HepG2 (cell line): ENCODE data around the gene MBD4. TPM values are rescaled to one million over a fixed set of nuclear protein-coding genes. Genes with fewer than 3 reads are reported as not detected.

Source experiments
- DNMT1 ChIP-seq: sonication (generic); formaldehyde crosslinking; IDR thresholded peaks from 2 replicates; pipeline ENCODE4 v1.5.1; 2020; ENCODE audit warnings: mild to moderate bottlenecking, missing genetic modification reagents
- GMEB1 ChIP-seq: sonication (generic); formaldehyde crosslinking; IDR thresholded peaks from 2 replicates; pipeline ENCODE4 v1.5.1; 2020; ENCODE audit warnings: missing genetic modification reagents, mild to moderate bottlenecking, borderline replicate concordance
- KAT8 ChIP-seq: IDR thresholded peaks from 2 replicates; pipeline ENCODE4 v1.6.1; 2016; ENCODE audit warnings: missing genetic modification reagents, missing compliant biosample characterization
- KMT2A ChIP-seq: sonication (generic); formaldehyde crosslinking; IDR thresholded peaks from 2 replicates; pipeline ENCODE4 v1.4.0; 2020; ENCODE audit warnings: missing genetic modification reagents
- NFE2L1 ChIP-seq: sonication (generic); formaldehyde crosslinking; IDR thresholded peaks from 2 replicates; pipeline ENCODE4 v1.4.0; 2020; ENCODE audit warnings: missing genetic modification reagents, mild to moderate bottlenecking, borderline replicate concordance
- RARG ChIP-seq: sonication (generic); formaldehyde crosslinking; IDR thresholded peaks from 2 replicates; pipeline ENCODE4 v1.4.0; 2020; ENCODE audit warnings: low read depth, mild to moderate bottlenecking, missing genetic modification reagents
- RERE ChIP-seq: IDR thresholded peaks from 2 replicates; pipeline ENCODE4 v1.6.1; 2016; ENCODE audit warnings: low read depth, missing genetic modification reagents, missing compliant biosample characterization
- SOX5 ChIP-seq: IDR thresholded peaks from 2 replicates; pipeline ENCODE4 v1.6.1; 2016; ENCODE audit warnings: borderline replicate concordance
- SP4 ChIP-seq: sonication (generic); formaldehyde crosslinking; IDR thresholded peaks from 2 replicates; pipeline ENCODE4 v1.8.1; 2023; ENCODE audit warnings: mild to moderate bottlenecking, missing genetic modification reagents
- SPEN ChIP-seq: sonication (generic); formaldehyde crosslinking; IDR thresholded peaks from 2 replicates; pipeline ENCODE4 v1.5.1; 2020; ENCODE audit warnings: low read depth, mild to moderate bottlenecking, missing genetic modification reagents
- TAF1 ChIP-seq: sonication (generic); formaldehyde crosslinking; IDR thresholded peaks from 2 replicates; pipeline ENCODE4 v1.4.0; 2020; ENCODE audit warnings: missing genetic modification reagents
- TGIF2 ChIP-seq: IDR thresholded peaks from 2 replicates; pipeline ENCODE4 v1.6.1; 2016; ENCODE audit warnings: control low read depth, missing compliant biosample characterization
- ZC3H13 ChIP-seq: sonication (generic); formaldehyde crosslinking; IDR thresholded peaks from 2 replicates; pipeline ENCODE4 v1.8.1; 2023; ENCODE audit warnings: mild to moderate bottlenecking, missing genetic modification reagents, moderate library complexity
- ZNF543 ChIP-seq: sonication (generic); formaldehyde crosslinking; IDR thresholded peaks from 2 replicates; pipeline ENCODE4 v1.4.0; 2020; ENCODE audit warnings: mild to moderate bottlenecking, missing genetic modification reagents
- ZNF546 ChIP-seq: sonication (generic); formaldehyde crosslinking; conservative IDR thresholded peaks from 2 replicates; pipeline ENCODE4 v1.8.1; 2023; ENCODE audit warnings: mild to moderate bottlenecking, missing genetic modification reagents
- ZNF567 ChIP-seq: sonication (generic); formaldehyde crosslinking; IDR thresholded peaks from 2 replicates; pipeline ENCODE4 v1.8.1; 2023; ENCODE audit warnings: mild to moderate bottlenecking, missing genetic modification reagents, borderline replicate concordance
- ZNF687 ChIP-seq: sonication (generic); formaldehyde crosslinking; IDR thresholded peaks from 2 replicates; pipeline ENCODE4 v1.5.1; 2020; ENCODE audit warnings: mild to moderate bottlenecking, missing genetic modification reagents, moderate library complexity
- ZSCAN29 ChIP-seq: sonication (generic); formaldehyde crosslinking; conservative IDR thresholded peaks from 2 replicates; pipeline ENCODE4 v1.4.0; 2020; ENCODE audit warnings: mild to moderate bottlenecking, missing genetic modification reagents
- polyA plus RNA-seq, 8 experiments: library from polyadenylated mRNA; depleted of rRNA in 3 of 8; stranded (reverse) in 7 of 8; unstranded in 1 of 8; fragments of >200 nt; fragmentation: Illumina TruSeq in 4 of 8; extraction: Trizol in 4 of 8; gene quantifications; 2 replicates each; pipeline versions ENCODE4 v1.2.1 to v1.2.3, GENCODE V29; 2011 to 2016; ENCODE audit warnings: low read depth in 4 of 8, missing spikeins in 1 of 8, mixed read lengths in 1 of 8; ENCODE audit not compliant: insufficient read depth in 1 of 8
- total RNA-seq, 5 experiments: library from RNA; depleted of rRNA; stranded (reverse); fragments of >200 nt; fragmentation: Illumina TruSeq; extraction: Trizol; gene quantifications; 2 replicates each; pipeline ENCODE4 v1.2.3, GENCODE V29; 2016; ENCODE audit warnings: low read depth in 1 of 5

The MBD4 gene
- total and polyA plus RNA-seq, 2 of the 13 experiments (the other 11 are each of a cell fraction or from before 2014, with no cell fraction given), result 14.9 to 25.3 TPM

- 0 out of 2 replicates have a peak, but pooled peaks have one; percentile 73 for TF ChIP-seq ZNF567
- peak; percentile 89 for TF ChIP-seq ZC3H13 (CRISPR knock-in tag)
- peak; percentile 18; the same call in 1 of the 2 replicates for TF ChIP-seq TGIF2 (CRISPR knock-in tag)
- TF ChIP-seq GMEB1 (CRISPR knock-in tag), result peak; percentile 83
- peak; percentile 82 for TF ChIP-seq TAF1 (CRISPR knock-in tag)
- 0 out of 2 replicates have a peak, but pooled peaks have one; percentile 22 for TF ChIP-seq RARG (CRISPR knock-in tag)
- TF ChIP-seq ZNF543 (CRISPR knock-in tag), result no peak
- peak; percentile 78; the same call in 1 of the 2 replicates for TF ChIP-seq DNMT1 (CRISPR knock-in tag)
- peak; percentile 48 for TF ChIP-seq SOX5 (CRISPR knock-in tag)
- peak; percentile 31; the same call in 1 of the 2 replicates for TF ChIP-seq SPEN (CRISPR knock-in tag)
- no peak for TF ChIP-seq ZSCAN29 (CRISPR knock-in tag)
- TF ChIP-seq KMT2A (CRISPR knock-in tag), result peak; percentile 68
- peak; percentile 83 for TF ChIP-seq SP4 (CRISPR knock-in tag)
- no peak for TF ChIP-seq RERE (CRISPR knock-in tag)
- peak; percentile 74 for TF ChIP-seq KAT8 (CRISPR knock-in tag)
- TF ChIP-seq ZNF546 (CRISPR knock-in tag), result peak; percentile 56; the same call in 1 of the 2 replicates
- TF ChIP-seq ZNF687 (CRISPR knock-in tag), result peak; percentile 93
- TF ChIP-seq NFE2L1, result peak; percentile 27; the same call in 1 of the 2 replicates
Observed at GRCh38 chr3:129439817-129440617, at the start of gene MBD4, which contains the start of gene IFT122 (continued).
